Measurements from ENCODE around the gene C1QA. TPM values are rescaled to one million over a fixed set of nuclear protein-coding genes. Genes with fewer than 3 reads are reported as not detected.

C1QA gene
- total and polyA plus RNA-seq, 4 donors, result 27.4 to 513 (median 391) TPM

- ATAC-seq (ENCODE audit: insufficient read depth, low FRiP score), result no peak
- Histone ChIP-seq H3K9me3 (ENCODE audit: control insufficient read depth in 4 of 4, insufficient read depth in 3 of 4, low read length in 3 of 4) (no peaks in the 10 kb centered on the region), H3K27me3 (ENCODE audit: control insufficient read depth in 3 of 3, insufficient read depth in 3 of 3, low read length in 2 of 3) (peaks cover 0 to 38% (median 9%) of the 10 kb centered on the region in 3 donors), H3K9ac (ENCODE audit: insufficient read depth in 1 of 2, low read length in 2 of 2) (no peak overlapping the region), H3K36me3 (ENCODE audit: control insufficient read depth in 4 of 4, insufficient read depth in 4 of 4, low read length in 4 of 4) (no peaks in the 10 kb centered on the region), H3K4me1 (ENCODE audit: control insufficient read depth in 5 of 5, insufficient read depth in 5 of 5, low read length in 5 of 5) (no peaks in the 10 kb centered on the region), H3K27ac (ENCODE audit: low read depth in 1 of 2, low read length in 1 of 2) (no peak overlapping the region), H3K4me3 (no peak overlapping the region)
- TF ChIP-seq CTCF (IDR thresholded peaks at IDR 0.05; ENCODE audit: control extremely low read depth, extremely low read depth), result no peak
- 69 to 78% methylated on average over 8 of the region's 8 CpGs for WGBS, 2 donors
- DNase-seq, result no peak
Measured at GRCh38 chr1:22591576-22591975, 44.9 kb upstream of the C1QA start.

- peaks cover 0 to 37% (median 7%) of the 10 kb centered on the region in 3 donors for H3K27me3 ChIP-seq (ENCODE audit: control insufficient read depth in 3 of 3, insufficient read depth in 3 of 3, low read length in 2 of 3)
- H3K36me3 ChIP-seq (ENCODE audit: control insufficient read depth in 4 of 4, insufficient read depth in 4 of 4, low read length in 4 of 4), result no peaks in the 10 kb centered on the region
- H3K4me1 ChIP-seq (ENCODE audit: control insufficient read depth in 5 of 5, insufficient read depth in 5 of 5, low read length in 5 of 5), result no peaks in the 10 kb centered on the region
- TF ChIP-seq CTCF (IDR thresholded peaks at IDR 0.05; ENCODE audit: control extremely low read depth, extremely low read depth), result no peak
- H3K9me3 ChIP-seq (ENCODE audit: control insufficient read depth in 4 of 4, insufficient read depth in 3 of 4, low read length in 3 of 4), result no peaks in the 10 kb centered on the region
- DNase-seq, result no peak
- 85 to 88% methylated on average over 9 of the region's 9 CpGs for WGBS, 2 donors
- no peak for ATAC-seq (ENCODE audit: insufficient read depth, low FRiP score)
- no peak overlapping the region for H3K4me3 ChIP-seq
- no peak overlapping the region for H3K9ac ChIP-seq (ENCODE audit: insufficient read depth in 1 of 2, low read length in 2 of 2)
- H3K27ac ChIP-seq (ENCODE audit: low read depth in 1 of 2, low read length in 1 of 2), result no peak overlapping the region
Measured at GRCh38 chr1:22592051-22592450, 44.4 kb upstream of the C1QA start.

DNA sequence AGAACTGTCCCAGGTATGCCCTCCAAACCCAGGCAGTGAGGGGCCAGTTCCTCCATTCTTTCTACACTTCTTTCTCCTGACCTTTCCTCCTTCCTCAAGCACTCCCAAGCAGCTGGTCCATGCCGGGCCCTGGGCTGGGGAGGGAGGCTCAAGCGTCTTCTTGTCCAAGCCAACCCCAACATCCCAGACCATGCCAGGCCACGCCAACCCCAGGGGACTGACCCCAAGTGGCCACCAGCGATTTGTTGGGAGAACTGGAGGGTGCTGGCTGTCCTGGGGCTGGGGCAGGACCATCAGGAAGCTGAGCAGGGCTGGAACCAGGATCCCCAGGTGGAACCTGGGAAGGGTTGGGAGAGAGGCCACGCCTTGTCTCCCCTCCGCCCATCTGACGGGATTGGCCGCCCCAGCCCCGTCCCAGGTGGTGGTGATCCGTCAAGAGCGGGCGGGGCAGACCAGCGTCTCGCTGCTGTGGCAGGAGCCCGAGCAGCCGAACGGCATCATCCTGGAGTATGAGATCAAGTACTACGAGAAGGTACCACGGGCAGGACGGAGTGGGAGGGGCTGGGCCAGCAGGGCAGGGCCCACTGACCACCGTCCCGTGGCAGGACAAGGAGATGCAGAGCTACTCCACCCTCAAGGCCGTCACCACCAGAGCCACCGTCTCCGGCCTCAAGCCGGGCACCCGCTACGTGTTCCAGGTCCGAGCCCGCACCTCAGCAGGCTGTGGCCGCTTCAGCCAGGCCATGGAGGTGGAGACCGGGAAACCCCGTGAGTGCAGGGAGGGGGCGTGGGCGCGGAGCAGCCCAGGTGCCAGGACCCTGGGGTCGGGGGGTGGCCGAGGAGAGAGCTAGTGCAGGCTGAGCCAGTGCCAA is 43.3 kb upstream of the C1QA start:
- H3K4me3 ChIP-seq, result no peak overlapping the region
- no peak for TF ChIP-seq CTCF (IDR thresholded peaks at IDR 0.05; ENCODE audit: control extremely low read depth, extremely low read depth)
- WGBS, 2 donors, result 44 to 53% methylated on average over 38 of the region's 38 CpGs
- DNase-seq (no peak), ATAC-seq (ENCODE audit: insufficient read depth, low FRiP score) (no peak)
- no peaks in the 10 kb centered on the region for H3K4me1 ChIP-seq (ENCODE audit: control insufficient read depth in 5 of 5, insufficient read depth in 5 of 5, low read length in 5 of 5)
- H3K9ac ChIP-seq (ENCODE audit: insufficient read depth in 1 of 2, low read length in 2 of 2), result no peak overlapping the region
- peaks cover 0 to 37% (median 7%) of the 10 kb centered on the region in 3 donors for H3K27me3 ChIP-seq (ENCODE audit: control insufficient read depth in 3 of 3, insufficient read depth in 3 of 3, low read length in 2 of 3)
- no peaks in the 10 kb centered on the region for H3K36me3 ChIP-seq (ENCODE audit: control insufficient read depth in 4 of 4, insufficient read depth in 4 of 4, low read length in 4 of 4)
- no peaks in the 10 kb centered on the region for H3K9me3 ChIP-seq (ENCODE audit: control insufficient read depth in 4 of 4, insufficient read depth in 3 of 4, low read length in 3 of 4)
- no peak overlapping the region for H3K27ac ChIP-seq (ENCODE audit: low read depth in 1 of 2, low read length in 1 of 2)
